Hepatocyte (in vitro differentiated cells): ENCODE results near the gene ACAP3. TPM values are rescaled to one million over a fixed set of nuclear protein-coding genes. Genes with fewer than 3 reads are reported as not detected.

Experiments used
- DNase-seq: peaks from one replicate; pipeline ENCODE4 v3.0.0-alpha.2; 2016; ENCODE audit warnings: low spot score
- H2AFZ ChIP-seq: fragments of 200-600 bp; sonication (generic); 2 replicates; pipeline ENCODE4 v1.6.0; 2016; ENCODE audit warnings: antibody characterized with exemption, mild to moderate bottlenecking
- H3K27ac ChIP-seq: fragments of 200-600 bp; sonication (generic); 2 replicates; pipeline ENCODE4 v1.5.1; 2016; ENCODE audit warnings: mild to moderate bottlenecking
- H3K27me3 ChIP-seq: fragments of 200-600 bp; sonication (generic); 2 replicates; pipeline ENCODE4 v1.6.1; 2016
- H3K36me3 ChIP-seq: fragments of 200-600 bp; sonication (generic); replicated peaks from 2 replicates; pipeline ENCODE4 v1.5.1; 2016; ENCODE audit warnings: low read depth; ENCODE audit not compliant: insufficient read depth
- H3K4me1 ChIP-seq: fragments of 200-600 bp; sonication (generic); 2 replicates; pipeline ENCODE4 v1.5.1; 2016; ENCODE audit warnings: mild to moderate bottlenecking, moderate library complexity; ENCODE audit not compliant: insufficient read depth
- H3K4me2 ChIP-seq: fragments of 200-600 bp; sonication (generic); 2 replicates; pipeline ENCODE4 v1.6.0; 2016
- H3K4me3 ChIP-seq: fragments of 200-600 bp; sonication (generic); 2 replicates; pipeline ENCODE4 v1.5.1; 2016; ENCODE audit warnings: mild to moderate bottlenecking
- H3K79me2 ChIP-seq: fragments of 200-600 bp; sonication (generic); 2 replicates; pipeline ENCODE4 v1.6.0; 2017; ENCODE audit warnings: mild to moderate bottlenecking
- H3K9me2 ChIP-seq: fragments of 200-600 bp; sonication (generic); replicated peaks from 2 replicates; pipeline ENCODE4 v1.6.0; 2017; ENCODE audit warnings: mild to moderate bottlenecking; ENCODE audit not compliant: insufficient read depth
- H3K9me3 ChIP-seq: fragments of 200-600 bp; sonication (generic); 2 replicates; pipeline ENCODE4 v1.5.1; 2016; ENCODE audit warnings: low read depth, mild to moderate bottlenecking
- H4K20me1 ChIP-seq: fragments of 200-600 bp; sonication (generic); 2 replicates; pipeline ENCODE4 v1.6.0; 2016; ENCODE audit warnings: mild to moderate bottlenecking; ENCODE audit not compliant: insufficient read depth, poor library complexity, severe bottlenecking
- EZH2 ChIP-seq: fragments of 200-600 bp; sonication (generic); IDR thresholded peaks from 2 replicates; pipeline ENCODE4 v1.6.1; 2016; ENCODE audit warnings: antibody characterized with exemption, mild to moderate bottlenecking, borderline replicate concordance
- EZH2phosphoT487 ChIP-seq: fragments of 200-600 bp; sonication (generic); IDR thresholded peaks from one replicate; pipeline ENCODE4 v1.6.1; 2018; ENCODE audit warnings: antibody characterized with exemption, mild to moderate bottlenecking, low read depth, moderate library complexity; ENCODE audit not compliant: unreplicated experiment, severe bottlenecking
- WGBS: methylation state at CpG from one replicate; pipeline ENCODE4 v1.1.6; 2016; ENCODE audit warnings: low lambda C conversion rate; ENCODE audit errors: missing lambda C conversion rate; 5-methylcytosine and 5-hydroxymethylcytosine counted together
- polyA plus RNA-seq: library from polyadenylated mRNA; unstranded; fragments of >200 nt; fragmentation: Nextera tagmentation; extraction: Ambion mirVana; gene quantifications from 2 replicates; pipeline ENCODE4 v1.2.1, GENCODE V29; 2016
- total RNA-seq: library from RNA; depleted of rRNA; stranded (reverse); fragments of >200 nt; gene quantifications from 2 replicates; pipeline ENCODE4 v1.2.3, GENCODE V29; 2014
- TF ChIP-seq, protein P1 (sequence below): fragments of 200-600 bp; sonication (generic); IDR thresholded peaks from 2 replicates; pipeline ENCODE4 v1.5.1; 2016; ENCODE audit warnings: antibody characterized with exemption, mild to moderate bottlenecking; ENCODE audit not compliant: poor library complexity

The ACAP3 gene
- total and polyA plus RNA-seq, 2 experiments from 2014 or later: 56.0 to 87.1 TPM

DNA sequence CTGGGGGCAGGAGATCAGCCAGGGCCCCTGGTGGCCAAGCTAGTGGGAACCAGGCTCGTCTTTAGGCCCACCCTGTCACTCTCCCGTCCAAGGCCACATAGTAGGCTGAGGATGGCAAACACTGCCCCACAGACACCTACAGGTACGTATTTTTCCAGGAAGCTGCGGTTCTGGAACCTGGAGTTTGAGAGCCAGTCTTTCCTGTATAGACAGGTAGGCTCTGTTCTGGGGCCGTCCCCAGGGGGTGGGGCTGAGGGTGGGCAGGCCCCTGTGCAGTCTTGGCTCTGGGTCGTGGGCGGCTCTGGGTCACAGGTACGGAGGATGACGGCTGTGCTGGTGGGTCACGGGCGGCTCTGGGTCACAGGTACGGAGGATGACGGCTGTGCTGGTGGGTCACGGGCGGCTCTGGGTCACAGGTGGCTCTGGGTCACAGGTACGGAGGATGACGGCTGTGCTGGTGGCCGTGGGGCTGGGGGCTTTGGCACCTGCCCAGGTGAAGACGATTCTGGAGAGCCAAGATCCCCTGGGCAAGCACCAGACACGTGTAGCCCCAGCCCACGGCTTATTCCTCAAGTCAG is 2.8 kb upstream of the ACAP3 start:
- no peaks in the 10 kb centered on the region for H3K36me3 ChIP-seq
- peaks cover 24% of the 10 kb centered on the region for H3K4me1 ChIP-seq
- H3K9me2 ChIP-seq: no peaks in the 10 kb centered on the region
- no peaks in the 10 kb centered on the region for H3K27me3 ChIP-seq
- peak overlapping the region; percentile 91 for H3K4me2 ChIP-seq
- peaks cover 7% of the 10 kb centered on the region for H4K20me1 ChIP-seq
- no peaks in the 10 kb centered on the region for H3K9me3 ChIP-seq
- no peak overlapping the region for H3K4me3 ChIP-seq
- no peak overlapping the region for H2AFZ ChIP-seq
- H3K27ac ChIP-seq: no peak overlapping the region
- WGBS: 87% methylated on average over 17 of the region's 21 CpGs
- peaks cover 39% of the 10 kb centered on the region for H3K79me2 ChIP-seq
- TF ChIP-seq, protein P1, sequence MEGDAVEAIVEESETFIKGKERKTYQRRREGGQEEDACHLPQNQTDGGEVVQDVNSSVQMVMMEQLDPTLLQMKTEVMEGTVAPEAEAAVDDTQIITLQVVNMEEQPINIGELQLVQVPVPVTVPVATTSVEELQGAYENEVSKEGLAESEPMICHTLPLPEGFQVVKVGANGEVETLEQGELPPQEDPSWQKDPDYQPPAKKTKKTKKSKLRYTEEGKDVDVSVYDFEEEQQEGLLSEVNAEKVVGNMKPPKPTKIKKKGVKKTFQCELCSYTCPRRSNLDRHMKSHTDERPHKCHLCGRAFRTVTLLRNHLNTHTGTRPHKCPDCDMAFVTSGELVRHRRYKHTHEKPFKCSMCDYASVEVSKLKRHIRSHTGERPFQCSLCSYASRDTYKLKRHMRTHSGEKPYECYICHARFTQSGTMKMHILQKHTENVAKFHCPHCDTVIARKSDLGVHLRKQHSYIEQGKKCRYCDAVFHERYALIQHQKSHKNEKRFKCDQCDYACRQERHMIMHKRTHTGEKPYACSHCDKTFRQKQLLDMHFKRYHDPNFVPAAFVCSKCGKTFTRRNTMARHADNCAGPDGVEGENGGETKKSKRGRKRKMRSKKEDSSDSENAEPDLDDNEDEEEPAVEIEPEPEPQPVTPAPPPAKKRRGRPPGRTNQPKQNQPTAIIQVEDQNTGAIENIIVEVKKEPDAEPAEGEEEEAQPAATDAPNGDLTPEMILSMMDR: no peak
- TF ChIP-seq EZH2 (no peak), EZH2phosphoT487 (no peak)
- no peak for DNase-seq

DNA sequence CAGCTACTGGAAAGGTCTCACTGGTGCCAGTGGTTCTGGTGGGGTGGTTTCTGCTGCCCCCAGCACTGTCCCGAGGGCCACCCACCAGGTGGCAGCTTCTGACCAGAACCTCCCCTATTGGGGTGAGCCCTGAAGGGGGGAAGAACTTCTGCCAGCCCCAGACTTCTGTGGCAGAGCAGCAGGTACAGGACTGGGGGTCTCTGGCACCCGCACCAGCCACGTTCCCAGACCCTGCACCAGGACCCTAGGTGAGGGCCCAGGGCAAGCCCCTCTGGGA is 2.3 kb upstream of the ACAP3 start:
- TF ChIP-seq EZH2phosphoT487: no peak
- no peak for TF ChIP-seq EZH2
- TF ChIP-seq, protein P1: no peak
- no peak overlapping the region for H2AFZ ChIP-seq
- no peaks in the 10 kb centered on the region for H3K36me3 ChIP-seq
- H3K79me2 ChIP-seq: peaks cover 42% of the 10 kb centered on the region
- H3K4me1 ChIP-seq: peaks cover 30% of the 10 kb centered on the region
- peaks cover 12% of the 10 kb centered on the region for H4K20me1 ChIP-seq
- 78% methylated on average over 3 of the region's 3 CpGs for WGBS
- no peaks in the 10 kb centered on the region for H3K27me3 ChIP-seq
- H3K9me3 ChIP-seq: no peaks in the 10 kb centered on the region
- H3K4me2 ChIP-seq: peak overlapping the region; percentile 91
- no peak for DNase-seq
- no peak overlapping the region for H3K4me3 ChIP-seq
- H3K27ac ChIP-seq: no peak overlapping the region
- H3K9me2 ChIP-seq: no peaks in the 10 kb centered on the region

DNA sequence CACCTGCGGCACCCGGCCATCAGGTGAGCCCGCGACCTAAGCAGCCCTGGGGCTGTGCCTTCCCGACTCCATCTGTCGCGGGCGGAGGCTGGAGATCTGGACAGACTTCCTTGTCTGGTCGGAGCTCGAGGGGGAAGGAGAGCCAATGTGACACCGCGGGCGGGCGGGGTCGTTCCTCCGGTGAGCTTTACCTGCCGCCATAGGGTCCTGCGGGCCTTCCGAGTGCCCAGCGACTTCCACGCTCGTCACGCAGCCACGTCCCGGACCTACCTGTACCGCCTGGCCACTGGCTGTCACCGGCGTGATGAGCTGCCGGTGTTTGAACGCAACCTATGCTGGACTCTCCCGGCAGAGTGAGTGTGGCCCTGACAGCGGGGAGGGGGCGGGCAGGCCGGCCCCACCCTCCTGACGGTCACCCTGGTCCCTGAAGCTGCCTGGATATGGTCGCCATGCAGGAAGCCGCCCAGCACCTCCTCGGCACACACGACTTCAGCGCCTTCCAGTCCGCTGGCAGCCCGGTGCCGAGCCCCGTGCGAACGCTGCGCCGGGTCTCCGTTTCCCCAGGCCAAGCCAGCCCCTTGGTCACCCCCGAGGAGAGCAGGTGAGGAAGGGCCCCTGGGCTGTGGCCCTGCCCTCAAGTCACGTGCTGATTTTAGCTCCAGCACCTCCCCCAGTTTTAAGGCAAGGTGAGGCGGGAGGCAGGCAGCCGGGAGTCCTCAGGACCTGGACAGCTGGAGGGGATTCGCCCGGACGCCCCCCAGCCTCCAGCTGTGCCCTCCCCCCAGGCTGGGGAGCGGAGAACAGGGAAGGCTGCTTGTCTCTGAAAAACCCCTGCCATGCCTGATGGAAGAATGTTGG is 1.8 kb upstream of the ACAP3 start:
- Histone ChIP-seq H3K4me2 (peak overlapping the region; percentile 91), H3K4me3 (peak overlapping the region; percentile 98), H3K27me3 (no peaks in the 10 kb centered on the region), H3K9me2 (no peaks in the 10 kb centered on the region), H3K36me3 (no peaks in the 10 kb centered on the region), H4K20me1 (peaks cover 15% of the 10 kb centered on the region), H3K79me2 (peaks cover 47% of the 10 kb centered on the region), H3K27ac (peak overlapping the region; percentile 87), H2AFZ (peak overlapping the region; percentile 9), H3K4me1 (peaks cover 34% of the 10 kb centered on the region), H3K9me3 (no peaks in the 10 kb centered on the region)
- TF ChIP-seq EZH2 (no peak), EZH2phosphoT487 (no peak)
- TF ChIP-seq, protein P1: no peak
- DNase-seq: peak; percentile 53
- WGBS: 29% methylated on average over 55 of the region's 57 CpGs
